SKM-1 treated with dmso at 0.1 percent for 144 hours (cell line): ENCODE results near the gene MAP7.

Experiments used
- DNase-seq: peaks from one replicate; lab custom pipeline; 2025; ENCODE audit not compliant: unreplicated experiment; lab: John Stamatoyannopoulos, UW

MAP7 gene

DNA sequence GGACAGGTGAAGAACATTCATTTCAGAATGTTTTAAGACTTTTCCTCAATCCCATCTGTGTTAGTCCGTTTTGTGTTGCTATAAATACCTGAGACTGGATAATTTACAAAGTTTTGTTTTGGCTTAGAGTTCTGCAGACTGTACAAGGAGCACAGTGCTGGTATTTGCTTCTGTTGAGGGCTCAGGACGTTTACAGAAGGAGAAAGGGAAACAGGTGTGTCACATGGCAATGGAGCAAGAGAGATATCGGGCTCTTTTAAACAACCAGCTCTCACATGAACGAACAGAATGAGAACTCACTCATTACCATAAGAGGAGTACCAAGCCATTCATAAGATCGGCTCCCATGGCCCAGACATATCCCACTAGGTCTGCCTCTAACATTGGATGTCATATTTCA lies 16.7 kb downstream of the MAP7 start:
- DNase-seq, result no peak

DNA sequence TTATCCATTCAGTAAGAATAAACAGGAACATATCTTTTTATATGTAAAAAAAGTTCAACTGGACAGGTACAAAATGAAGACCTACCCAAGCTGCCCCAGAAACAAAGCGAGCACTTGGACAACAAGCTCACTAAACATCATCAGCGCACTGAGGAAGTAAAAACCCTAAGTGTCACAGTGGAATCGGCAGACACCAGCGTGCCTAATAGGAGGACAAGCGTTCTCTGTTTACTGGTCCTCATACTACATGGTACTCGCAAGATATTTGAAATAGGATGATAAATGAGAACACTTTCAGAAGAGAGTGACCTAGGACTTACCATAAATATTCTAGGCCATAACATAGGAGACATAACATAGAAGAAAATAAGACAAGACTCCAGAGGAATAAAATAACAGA lies 18.2 kb downstream of the MAP7 start:
- no peak for DNase-seq

DNA sequence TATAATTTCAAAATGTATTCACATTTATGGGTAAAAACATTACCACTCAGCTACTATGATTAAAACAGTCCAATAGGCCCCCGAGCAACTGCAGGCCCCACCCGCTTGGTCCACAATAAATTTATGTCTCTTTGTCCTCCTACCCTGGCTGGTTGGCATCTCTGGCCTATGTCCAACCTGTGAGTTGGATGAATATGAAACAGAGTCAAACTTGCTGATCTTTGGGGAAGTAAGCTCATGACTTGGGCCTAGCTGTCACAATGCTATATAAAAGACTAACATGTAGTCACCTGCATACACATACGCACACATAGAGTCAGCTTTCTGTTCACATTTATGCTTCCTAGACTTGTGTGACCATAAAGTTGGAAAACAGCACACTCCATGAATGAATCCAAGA lies 20.5 kb downstream of the MAP7 start:
- DNase-seq, result no peak

DNA sequence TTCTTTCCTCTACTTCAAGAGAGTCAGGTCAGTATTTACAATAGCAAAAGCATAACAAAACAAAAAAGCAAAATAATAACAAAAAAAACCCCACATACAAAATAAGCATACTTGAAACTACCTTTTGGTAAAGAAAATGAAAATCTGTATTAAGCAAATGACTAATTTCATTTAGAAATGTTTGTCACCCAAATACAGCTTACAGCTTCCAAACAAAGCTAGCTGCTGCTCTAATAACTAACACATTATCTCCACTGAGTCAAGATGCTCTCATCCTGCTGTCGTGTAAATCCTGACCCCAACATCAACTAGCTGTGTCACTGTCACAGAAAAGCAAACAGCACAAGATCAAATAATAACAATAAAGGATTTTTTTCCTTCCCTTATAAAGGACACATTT lies 21.7 kb downstream of the MAP7 start:
- no peak for DNase-seq

DNA sequence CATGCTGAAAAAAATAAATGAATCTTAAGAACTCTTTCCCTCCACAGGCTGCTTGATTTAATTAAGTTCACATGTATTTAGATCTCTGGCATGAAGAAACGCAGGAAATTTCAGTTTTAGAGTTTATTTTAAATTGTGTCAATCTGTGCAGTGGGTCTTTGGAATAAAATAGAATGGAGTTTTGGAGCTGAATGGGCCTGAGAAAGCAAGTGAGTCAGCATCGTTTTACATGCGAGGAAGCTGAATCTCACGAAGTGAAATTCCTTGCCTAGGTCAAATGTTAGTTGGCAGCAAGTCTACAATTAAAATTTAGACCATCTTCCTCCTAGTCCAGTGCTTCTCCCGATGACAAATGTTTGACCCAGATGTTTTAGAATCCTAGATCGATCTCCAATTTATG lies 22.4 kb downstream of the MAP7 start:
- no peak for DNase-seq

DNA sequence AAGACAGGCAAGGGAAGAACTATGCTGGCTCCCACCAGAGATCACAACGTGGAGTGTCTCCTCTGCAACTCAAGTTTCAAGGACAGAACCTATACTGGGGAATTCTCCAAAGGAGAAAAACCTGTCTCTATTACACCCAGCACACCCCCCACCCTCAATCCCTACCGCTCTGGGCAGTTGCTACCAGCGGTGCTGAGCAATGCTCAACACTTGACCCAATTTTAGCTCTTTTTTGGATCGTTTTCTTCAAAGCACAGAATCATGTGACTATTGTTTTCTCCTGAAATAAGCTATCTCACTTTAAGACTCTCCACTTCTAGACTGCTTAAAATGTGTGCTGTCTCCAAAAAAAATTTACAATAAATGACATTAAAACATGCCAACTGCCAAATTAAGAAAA lies 23.3 kb downstream of the MAP7 start:
- no peak for DNase-seq

DNA sequence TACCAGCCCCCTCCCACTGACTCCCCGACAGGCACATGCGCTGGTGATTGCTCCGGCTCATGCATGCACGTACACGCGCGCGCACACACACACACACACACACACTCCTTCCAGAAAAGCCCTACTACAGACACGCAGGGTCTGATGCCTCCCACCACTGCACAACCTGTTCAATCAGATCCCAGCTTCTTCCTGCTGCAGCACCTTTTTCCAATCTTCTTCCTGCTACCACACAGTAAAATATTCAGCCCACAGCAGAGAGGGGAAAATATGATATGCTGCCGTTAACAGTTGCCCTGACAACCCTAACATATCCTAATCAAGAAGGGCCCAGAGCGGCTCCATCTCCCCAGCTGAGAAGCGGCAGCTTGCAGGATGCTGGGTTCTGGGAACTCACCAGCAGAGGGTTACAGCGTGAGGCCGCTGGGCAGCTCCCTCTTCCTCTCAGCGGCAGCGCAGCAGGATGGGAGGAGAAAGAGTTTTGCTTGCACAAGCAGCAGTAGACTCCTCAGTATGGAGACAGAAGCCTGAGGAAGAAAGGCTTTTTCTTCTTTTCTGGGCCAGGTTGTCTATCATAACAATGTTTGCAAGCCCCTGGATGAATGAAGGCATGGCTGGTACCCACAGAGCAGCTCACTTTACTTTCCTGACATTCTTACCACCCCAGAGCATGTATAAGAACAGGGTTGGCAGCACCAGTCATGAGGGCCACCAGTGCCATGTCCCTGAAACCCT lies 23.9 kb downstream of the MAP7 start:
- peak; percentile 32 for DNase-seq

DNA sequence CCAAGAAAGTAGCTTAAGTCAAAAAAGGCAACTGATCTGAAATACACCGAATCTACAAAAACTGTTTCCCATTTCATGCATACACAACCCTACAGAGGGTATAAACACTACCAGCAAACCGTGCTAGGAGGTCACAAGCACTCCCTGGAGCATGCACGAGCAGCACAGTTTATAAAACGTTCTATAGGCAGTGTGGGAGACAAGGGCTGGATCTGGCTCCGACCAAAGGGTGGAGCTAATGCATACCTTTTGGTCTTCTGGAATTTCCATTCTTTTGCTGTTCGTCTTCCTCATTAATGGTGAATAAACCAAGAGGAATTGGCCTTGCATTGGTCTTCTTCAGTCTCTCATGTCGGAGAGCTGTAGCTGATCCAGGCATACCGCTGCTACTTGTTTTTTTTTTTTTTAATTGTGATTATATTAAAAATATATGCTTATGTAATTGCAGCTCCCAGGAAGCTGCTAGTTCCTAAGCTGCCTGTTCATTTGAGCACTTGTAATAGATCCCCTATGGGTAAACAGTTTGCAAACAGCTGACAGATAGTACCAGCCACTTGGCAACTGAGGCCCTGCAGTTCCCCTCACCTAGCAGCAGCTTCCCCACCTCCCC lies 24.5 kb downstream of the MAP7 start:
- no peak for DNase-seq

DNA sequence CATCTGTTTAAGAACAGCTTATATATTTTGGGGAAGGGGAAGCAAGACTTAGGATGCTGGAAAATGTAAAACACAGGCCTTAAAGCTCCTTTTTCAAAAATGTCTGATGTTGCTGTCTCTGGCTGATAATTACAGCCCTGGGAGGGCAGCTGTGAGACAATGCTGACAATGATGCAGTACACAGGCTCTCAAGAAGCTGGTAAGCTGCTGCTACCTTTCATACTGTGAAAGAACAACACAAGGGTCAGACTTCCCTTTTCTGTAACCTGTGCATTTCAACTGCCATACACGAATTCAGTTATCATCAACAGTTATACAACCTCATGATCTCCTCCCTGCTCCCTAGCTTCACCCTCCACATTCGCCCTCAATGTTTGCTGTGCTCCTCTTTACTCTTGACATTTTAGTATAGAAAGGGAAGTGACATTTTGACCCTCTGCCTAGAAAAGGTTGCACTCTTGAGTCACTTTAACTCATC lies 25.2 kb downstream of the MAP7 start:
- peak; percentile 36 for DNase-seq

DNA sequence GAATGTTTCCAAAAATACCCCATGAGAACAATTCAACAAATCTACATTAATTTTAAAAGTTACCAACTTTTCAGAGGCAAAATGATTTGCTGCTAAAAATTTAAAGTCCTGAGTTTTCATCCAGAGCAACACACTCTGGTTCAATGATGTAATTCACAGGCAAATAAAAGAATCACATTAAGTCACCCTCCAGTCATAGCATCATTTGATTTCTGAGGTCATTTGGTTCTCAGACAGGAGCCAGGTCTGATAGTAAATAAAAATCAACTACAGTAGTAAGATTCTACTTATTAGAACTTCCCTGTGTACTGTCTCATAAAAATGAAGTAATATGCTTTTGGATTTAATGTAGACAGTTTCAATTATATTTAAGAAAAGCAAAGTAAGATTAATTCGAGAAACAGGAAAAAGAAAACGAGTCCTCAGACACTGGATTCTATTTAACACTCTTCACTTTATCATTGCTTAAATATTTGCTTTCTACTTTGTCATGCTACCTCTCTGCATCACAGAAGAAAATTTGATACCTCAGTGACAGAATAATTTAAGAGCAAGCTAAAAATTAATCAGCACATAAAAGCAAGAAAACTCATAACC lies 25.8 kb downstream of the MAP7 start:
- DNase-seq, result no peak

DNA sequence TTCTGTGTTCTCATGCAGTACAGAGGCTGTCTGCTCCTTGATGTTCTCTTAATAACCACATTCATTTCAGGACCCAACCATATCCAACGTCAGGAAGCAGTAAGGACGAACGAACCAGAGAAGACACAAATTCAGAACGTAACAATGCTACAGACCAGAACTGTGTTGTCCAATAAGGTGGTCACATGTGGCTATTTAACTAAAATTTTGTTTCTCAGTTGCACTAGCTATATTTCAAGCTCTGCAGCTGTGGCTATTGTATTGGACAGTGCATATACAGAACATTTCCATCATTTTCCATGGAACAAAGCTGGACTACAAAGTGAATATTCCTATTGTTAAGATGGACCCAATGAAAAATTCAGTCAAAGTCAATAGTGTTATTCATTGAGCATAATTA lies 27.0 kb downstream of the MAP7 start:
- no peak for DNase-seq

DNA sequence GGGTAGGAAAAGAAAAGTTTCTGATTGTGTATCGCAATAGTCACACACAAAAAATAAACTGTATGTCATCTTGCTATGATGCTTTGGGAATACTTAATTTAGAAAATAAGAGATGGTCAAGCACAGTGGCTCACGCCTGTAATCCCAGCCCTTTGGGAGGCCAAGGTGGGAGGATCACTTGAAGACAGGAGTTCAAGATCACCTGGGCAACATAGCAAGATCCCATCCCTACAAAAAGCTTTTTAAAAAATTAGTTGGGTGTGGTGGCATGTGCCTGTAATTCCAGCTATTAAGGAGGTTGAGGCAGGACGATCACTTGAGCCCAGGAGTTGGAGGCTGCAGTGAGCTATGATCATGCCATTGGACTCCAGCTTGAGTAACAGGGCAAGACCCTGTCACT lies 27.6 kb downstream of the MAP7 start:
- DNase-seq, result no peak

DNA sequence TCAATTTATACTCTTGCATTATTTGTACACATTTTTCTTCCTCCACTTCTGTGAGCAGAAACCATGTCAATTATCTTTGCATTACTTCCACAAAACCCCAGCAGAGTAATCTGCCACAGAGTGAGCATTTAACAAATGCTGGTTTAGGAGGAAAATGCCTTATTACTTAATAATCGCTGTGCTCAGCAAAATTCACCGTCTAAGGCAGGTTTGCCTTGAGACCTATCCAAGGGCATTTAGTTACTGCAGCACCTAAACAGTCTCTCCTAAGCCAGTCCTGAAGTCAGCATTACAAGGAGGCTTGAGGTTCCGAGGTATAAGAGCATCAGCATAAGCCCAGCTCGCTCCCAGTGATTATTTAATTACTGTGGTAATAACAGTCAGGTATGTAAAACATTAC lies 28.3 kb downstream of the MAP7 start:
- no peak for DNase-seq

DNA sequence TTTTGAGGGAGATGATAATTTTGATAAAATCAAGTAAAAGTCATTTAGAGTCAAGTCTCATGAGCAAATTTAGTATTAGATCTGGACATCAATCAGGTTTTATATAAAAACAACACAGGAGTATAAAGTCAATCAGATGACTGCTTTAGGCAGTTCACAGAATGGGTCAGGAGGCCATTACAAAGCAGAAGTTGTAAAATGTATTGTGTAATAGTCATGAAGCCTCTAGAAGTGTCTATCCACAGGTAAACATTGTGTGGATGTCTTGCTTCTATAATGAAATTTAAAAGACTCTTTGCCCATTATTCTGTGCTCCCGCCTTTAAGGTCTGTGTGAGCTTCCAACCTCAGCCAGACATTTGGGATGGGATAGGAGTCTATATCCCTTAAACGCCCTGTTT lies 28.8 kb downstream of the MAP7 start:
- peak; percentile 14 for DNase-seq

DNA sequence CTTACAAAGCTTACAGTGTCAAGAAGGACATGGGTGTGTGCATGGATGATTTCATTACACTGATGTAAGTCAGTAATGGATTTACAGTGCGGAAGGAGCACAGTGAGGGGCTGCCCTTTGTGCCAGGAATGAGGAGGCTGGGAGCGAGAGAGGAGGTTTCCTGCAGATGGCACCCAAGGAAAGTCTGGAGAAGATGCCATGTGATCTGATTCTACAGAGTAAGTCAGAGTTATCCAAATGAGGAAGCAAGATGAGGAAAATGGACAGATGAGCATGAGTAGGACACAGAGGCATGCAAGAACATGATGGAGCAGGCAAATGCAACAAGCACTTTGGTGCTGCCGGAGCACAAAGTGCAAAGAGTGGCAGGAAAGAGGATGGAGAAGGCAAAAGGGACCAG lies 29.7 kb downstream of the MAP7 start:
- no peak for DNase-seq

DNA sequence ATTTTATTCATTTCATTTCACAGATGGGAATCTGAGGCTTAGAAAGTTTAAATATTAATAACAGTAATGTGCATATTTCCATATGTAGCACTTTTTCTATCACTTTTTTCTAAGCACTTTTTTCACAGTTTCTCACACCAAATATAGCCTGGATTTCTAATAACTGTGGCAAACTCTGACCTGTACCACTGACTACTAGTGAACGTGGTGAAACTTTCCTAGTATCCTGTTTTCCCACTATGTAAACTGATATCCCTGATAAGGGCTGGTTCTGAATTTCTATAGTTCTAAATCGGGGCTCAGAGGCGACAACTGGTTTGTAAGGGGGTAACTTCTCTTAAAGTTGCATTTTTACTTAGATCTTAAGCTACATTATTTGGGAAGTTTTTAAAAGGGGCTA lies 32.6 kb downstream of the MAP7 start:
- no peak for DNase-seq

DNA sequence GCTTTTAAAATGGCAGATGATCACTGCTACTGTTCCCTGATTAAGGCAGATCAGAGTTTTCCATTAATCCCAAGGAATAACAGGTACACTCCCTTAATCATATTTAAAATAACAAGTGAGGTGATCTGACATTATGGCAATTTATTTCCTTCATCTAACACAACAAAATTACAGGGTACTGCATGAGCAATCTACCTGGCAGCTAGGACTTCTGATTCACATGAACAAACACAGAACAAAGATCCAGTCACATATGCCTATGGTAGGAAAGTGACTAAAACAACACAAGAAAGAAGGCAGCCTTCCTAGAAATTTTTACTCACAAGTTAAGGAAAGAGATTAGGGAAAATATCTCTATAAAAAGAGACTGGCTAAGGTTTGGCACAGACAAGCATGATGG lies 33.2 kb downstream of the MAP7 start:
- DNase-seq, result no peak

DNA sequence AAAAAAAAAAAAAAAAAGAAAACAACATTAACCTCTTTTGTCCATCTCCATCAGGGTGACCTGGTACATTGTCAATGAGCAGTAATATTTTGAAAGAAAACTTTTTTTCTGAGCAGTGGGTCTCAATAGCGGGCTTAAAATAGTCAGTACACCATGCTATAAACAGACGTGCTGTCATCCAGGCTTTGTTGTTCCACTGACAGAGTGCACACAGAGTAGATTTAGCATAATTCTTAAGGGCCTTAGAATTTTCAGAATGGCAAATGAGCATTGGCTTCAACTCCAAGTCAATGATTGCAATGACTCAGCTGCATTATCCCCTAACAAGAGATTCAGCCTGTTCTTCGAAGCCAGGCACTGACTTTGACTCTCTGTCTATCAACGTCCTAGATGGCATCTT lies 35.6 kb downstream of the MAP7 start:
- no peak for DNase-seq

DNA sequence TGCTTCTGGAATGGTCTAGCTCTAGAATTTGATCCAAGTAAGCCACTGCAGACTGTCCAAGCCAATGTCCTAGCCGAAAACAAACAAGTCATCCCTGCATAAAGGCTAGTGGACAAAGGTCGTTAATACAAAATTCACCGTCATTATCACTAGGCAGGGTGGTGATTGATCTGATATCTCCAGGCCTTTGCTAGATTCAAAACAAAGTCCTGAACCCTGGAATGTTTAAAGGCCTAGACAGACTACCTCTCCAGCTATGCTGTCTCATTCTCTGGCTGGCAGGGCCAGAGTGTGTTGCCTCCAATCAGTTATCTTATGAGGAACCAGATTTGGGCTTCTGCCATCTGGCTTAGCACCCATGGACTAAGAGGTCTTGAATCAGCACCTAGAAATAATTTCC lies 38.3 kb downstream of the MAP7 start:
- DNase-seq, result no peak

DNA sequence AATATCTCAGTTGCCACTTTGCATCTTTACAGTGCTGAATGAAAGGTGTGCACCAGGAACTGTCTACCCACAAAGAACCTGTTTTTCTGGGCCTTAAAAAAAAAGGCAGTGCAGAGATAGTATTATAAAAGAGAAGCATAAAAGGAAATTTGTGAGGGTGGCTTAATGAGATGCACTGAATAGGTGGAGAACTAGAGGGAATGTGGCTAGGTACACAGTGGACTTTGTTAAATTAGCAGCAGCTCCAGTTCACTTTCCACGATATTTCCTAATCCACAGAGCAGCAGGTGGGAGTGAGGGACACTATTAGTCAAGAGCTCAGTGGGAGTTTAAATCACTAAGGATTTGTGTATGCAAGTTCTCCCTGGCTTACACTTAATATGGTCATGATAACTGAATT lies 38.8 kb downstream of the MAP7 start:
- no peak for DNase-seq

DNA sequence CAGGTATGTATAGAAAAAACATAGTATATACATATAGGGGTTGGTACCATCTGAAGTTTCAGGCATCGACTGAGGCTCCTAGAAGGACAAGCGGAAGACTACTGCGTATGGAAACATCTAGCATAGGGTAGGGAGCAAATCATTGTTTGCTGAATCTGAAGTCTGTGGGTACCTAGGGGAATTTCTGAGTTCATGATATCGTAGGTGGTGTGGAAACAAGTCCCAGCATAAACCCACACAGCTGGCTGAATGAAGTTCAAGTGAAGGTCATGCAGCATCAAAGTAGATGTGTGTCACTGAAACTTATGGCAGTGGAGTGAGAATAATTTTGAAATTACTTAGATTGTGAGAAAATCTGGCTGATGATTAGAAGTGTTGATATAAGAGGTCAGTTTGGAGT lies 39.4 kb downstream of the MAP7 start:
- no peak for DNase-seq

DNA sequence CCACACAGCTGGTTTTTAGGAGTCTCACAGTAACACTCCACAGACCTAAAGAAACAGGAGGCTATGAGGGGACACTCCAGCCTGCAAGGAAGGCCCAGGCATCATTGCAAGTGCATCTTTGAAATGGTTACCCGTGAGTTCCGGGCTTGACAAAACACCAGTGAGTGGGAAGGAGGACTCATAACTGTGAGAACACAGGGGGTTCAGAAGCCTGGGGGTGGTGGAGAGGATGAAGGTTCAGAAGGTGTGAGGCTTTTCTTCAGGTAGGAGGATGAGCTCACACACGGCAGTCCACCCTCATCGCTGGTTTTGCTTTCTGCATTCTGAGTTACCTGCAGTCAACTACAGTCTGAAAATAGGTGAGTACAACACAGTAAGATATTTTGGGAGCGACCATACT lies 39.9 kb downstream of the MAP7 start:
- no peak for DNase-seq
